IPS-20b (cell line): ENCODE results near the gene METTL22.

Source experiments
- H3K27ac ChIP-seq: one replicate; pipeline ENCODE4 v1.5.1; 2013; ENCODE audit warnings: low read length
- H3K27me3 ChIP-seq: 2 replicates; pipeline ENCODE4 v1.6.1; 2013; ENCODE audit warnings: mild to moderate bottlenecking, low read length, inconsistent platforms; ENCODE audit not compliant: insufficient read depth
- H3K36me3 ChIP-seq: 2 replicates; pipeline ENCODE4 v1.6.1; 2013; ENCODE audit warnings: low read depth, mild to moderate bottlenecking, inconsistent platforms, low read length, moderate library complexity; ENCODE audit not compliant: insufficient read depth
- H3K4me1 ChIP-seq: 2 replicates; pipeline ENCODE4 v1.6.1; 2013; ENCODE audit warnings: mild to moderate bottlenecking, control low read depth, inconsistent platforms, low read length, moderate library complexity; ENCODE audit not compliant: insufficient read depth
- H3K4me3 ChIP-seq: 2 replicates; pipeline ENCODE4 v1.5.1; 2013; ENCODE audit warnings: mild to moderate bottlenecking, low read length, inconsistent platforms
- H3K9ac ChIP-seq: 2 replicates; pipeline ENCODE4 v1.6.1; 2013; ENCODE audit warnings: low read depth, mild to moderate bottlenecking, inconsistent platforms, low read length, moderate library complexity
- H3K9me3 ChIP-seq: 2 replicates; pipeline ENCODE4 v1.6.1; 2013; ENCODE audit warnings: mild to moderate bottlenecking, low read depth, low read length, inconsistent platforms; ENCODE audit not compliant: insufficient read depth

METTL22 gene

DNA sequence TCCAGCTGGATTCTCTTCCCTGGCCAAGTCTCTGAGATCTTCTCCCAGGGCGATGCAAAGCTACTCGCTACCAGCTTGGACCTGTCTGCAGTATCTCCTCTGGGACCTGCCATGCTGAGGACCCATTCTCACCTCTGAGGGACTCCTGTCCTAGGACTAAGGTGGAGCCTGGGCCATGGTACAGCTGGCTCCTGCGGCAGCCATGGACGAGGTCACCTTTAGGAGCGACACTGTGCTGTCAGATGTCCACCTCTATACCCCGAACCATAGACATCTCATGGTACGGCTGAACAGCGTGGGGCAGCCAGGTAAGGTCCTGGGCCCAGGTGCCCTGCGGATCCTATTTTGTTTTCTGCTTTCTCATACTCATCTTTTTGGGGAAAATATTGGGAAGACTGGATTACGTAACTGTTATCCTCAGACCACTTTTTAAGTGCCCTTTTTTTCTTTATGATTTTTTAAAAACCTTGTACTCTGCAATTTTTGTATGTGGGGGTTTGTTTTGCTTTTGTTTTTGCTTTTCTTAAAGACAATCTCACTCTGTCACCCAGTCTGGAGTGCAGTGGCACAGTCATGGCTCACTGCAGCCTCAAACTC lies 4.1 kb downstream of the METTL22 start:
- Histone ChIP-seq H3K27ac (no peak overlapping the region), H3K36me3 (peaks cover 69% of the 10 kb centered on the region)

GRCh38 chr16:8626946-8627345 lies 5.4 kb downstream of the METTL22 start:
- Histone ChIP-seq H3K9me3 (no peaks in the 10 kb centered on the region), H3K9ac (no peak overlapping the region), H3K27ac (no peak overlapping the region), H3K27me3 (no peaks in the 10 kb centered on the region), H3K36me3 (peaks cover 82% of the 10 kb centered on the region), H3K4me1 (peaks cover 5% of the 10 kb centered on the region; the same call in 1 of the 2 replicates), H3K4me3 (no peak overlapping the region)

More for the DNA sequence above, 4.1 kb downstream of the METTL22 start:
- H3K4me1 ChIP-seq, result peaks cover 5% of the 10 kb centered on the region; the same call in 1 of the 2 replicates
- H3K9me3 ChIP-seq, result no peaks in the 10 kb centered on the region
- H3K4me3 ChIP-seq, result no peak overlapping the region
- no peaks in the 10 kb centered on the region for H3K27me3 ChIP-seq
- no peak overlapping the region for H3K9ac ChIP-seq

GRCh38 chr16:8627456-8627855 lies 6.0 kb downstream of the METTL22 start:
- H3K27ac ChIP-seq, result no peak overlapping the region
- peaks cover 87% of the 10 kb centered on the region for H3K36me3 ChIP-seq
- H3K9ac ChIP-seq, result no peak overlapping the region
- H3K27me3 ChIP-seq, result no peaks in the 10 kb centered on the region
- H3K4me3 ChIP-seq, result no peak overlapping the region
- peaks cover 5% of the 10 kb centered on the region; the same call in 1 of the 2 replicates for H3K4me1 ChIP-seq
- no peaks in the 10 kb centered on the region for H3K9me3 ChIP-seq

DNA sequence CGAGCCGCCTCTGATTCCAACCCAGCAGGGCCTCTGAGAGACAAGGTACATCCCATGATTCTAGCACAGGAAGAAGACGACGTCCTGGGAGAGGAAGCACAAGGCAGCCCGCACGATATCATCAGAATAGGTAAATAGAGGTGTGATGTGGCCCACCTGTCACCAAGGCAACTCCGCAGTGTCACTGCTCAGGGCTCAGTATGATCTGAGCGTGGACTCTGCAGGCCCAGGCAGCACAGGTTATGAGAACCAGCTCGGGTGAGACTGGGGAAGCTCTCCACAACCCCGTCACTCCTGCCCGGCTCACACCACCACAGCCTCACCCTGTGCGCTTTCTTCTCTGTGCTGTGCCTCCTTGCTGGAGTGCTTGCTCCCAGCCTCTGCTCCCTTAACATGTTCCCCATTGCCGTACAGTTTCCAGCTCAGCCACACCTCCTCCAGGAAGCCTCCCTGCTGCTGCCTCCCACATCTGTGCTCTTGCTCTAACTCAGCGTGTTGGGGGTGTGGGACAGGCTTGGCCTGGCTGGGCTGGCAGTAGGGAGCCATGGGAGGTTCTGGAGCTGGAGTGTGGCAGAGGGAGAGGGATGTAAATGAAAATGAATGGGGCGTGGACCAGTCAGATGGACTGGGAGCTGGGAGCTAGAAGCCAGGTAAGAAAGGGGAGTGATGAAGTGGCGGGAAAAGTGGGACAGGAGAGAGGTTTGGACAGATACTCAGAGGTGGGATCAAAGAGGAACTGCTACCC lies 7.7 kb downstream of the METTL22 start:
- Histone ChIP-seq H3K27me3 (no peaks in the 10 kb centered on the region), H3K9ac (no peak overlapping the region), H3K4me1 (no peaks in the 10 kb centered on the region), H3K36me3 (peaks cover 93% of the 10 kb centered on the region), H3K27ac (no peak overlapping the region), H3K4me3 (no peak overlapping the region), H3K9me3 (no peaks in the 10 kb centered on the region)

- no peaks in the 10 kb centered on the region for H3K9me3 ChIP-seq
- H3K36me3 ChIP-seq, result peaks cover 95% of the 10 kb centered on the region
- no peak overlapping the region for H3K9ac ChIP-seq
- H3K27ac ChIP-seq, result no peak overlapping the region
- H3K4me3 ChIP-seq, result no peak overlapping the region
- no peaks in the 10 kb centered on the region for H3K27me3 ChIP-seq
- H3K4me1 ChIP-seq, result no peaks in the 10 kb centered on the region
Measured at GRCh38 chr16:8630255-8630953, 8.9 kb downstream of the METTL22 start.

DNA sequence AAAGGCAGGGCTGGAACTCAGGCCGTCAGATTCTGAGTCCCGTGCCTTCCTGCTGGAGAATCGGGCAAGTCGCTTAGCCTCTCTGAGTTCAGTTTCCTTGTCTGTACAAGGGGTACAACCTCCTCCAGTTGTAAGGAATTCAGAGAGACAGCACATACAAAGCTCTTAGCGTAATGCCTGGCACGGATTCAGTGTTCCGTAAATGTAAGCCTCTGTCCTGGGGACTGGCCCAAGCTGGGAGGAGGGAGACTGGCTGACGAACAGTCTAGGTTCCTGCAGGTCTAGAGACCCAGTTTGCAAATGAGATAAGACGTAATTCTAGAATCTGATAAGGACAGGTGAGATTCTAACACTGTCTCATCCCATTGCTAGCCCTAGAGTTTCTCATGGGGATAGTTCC lies 9.9 kb downstream of the METTL22 start:
- Histone ChIP-seq H3K9me3 (no peaks in the 10 kb centered on the region), H3K27me3 (no peaks in the 10 kb centered on the region), H3K4me3 (no peak overlapping the region), H3K4me1 (no peaks in the 10 kb centered on the region), H3K36me3 (peaks cover 95% of the 10 kb centered on the region), H3K27ac (no peak overlapping the region), H3K9ac (no peak overlapping the region)

- Histone ChIP-seq H3K9ac (no peak overlapping the region), H3K4me3 (no peak overlapping the region), H3K4me1 (no peaks in the 10 kb centered on the region), H3K27ac (no peak overlapping the region), H3K9me3 (no peaks in the 10 kb centered on the region), H3K36me3 (peaks cover 95% of the 10 kb centered on the region), H3K27me3 (no peaks in the 10 kb centered on the region)
Measured at GRCh38 chr16:8631818-8632465, 10.4 kb downstream of the METTL22 start.

GRCh38 chr16:8632675-8633182 lies 11.2 kb downstream of the METTL22 start:
- Histone ChIP-seq H3K27me3 (no peaks in the 10 kb centered on the region), H3K9me3 (no peaks in the 10 kb centered on the region), H3K27ac (no peak overlapping the region), H3K9ac (no peak overlapping the region), H3K4me3 (no peak overlapping the region), H3K36me3 (peaks cover 95% of the 10 kb centered on the region), H3K4me1 (no peaks in the 10 kb centered on the region)

- H3K4me1 ChIP-seq, result no peaks in the 10 kb centered on the region
- no peak overlapping the region for H3K9ac ChIP-seq
- no peaks in the 10 kb centered on the region for H3K27me3 ChIP-seq
- peaks cover 94% of the 10 kb centered on the region for H3K36me3 ChIP-seq
- H3K9me3 ChIP-seq, result no peaks in the 10 kb centered on the region
- no peak overlapping the region for H3K27ac ChIP-seq
- H3K4me3 ChIP-seq, result no peak overlapping the region
Measured at GRCh38 chr16:8634991-8635736, 13.7 kb downstream of the METTL22 start.

DNA sequence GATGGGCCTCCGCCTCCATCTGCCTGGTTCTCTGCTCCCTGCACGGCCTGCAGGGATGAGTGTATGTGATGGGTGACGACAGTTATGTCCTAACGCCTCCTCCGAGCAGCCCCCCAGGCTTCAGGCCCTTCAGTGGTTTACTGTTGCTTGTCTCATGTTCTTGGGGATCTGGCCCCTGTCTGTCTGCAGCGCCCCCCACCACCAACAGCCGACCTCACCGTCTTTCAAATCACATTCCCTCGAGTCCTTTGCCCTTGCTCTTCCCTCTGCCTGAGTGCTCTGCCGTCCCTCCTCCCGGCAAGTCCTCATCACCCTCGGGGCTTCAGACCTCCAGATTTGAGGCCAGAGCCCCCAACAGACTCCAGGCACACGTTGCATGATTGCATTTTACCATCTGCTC lies 18.2 kb downstream of the METTL22 start:
- Histone ChIP-seq H3K4me1 (no peaks in the 10 kb centered on the region), H3K4me3 (no peak overlapping the region), H3K9me3 (no peaks in the 10 kb centered on the region), H3K36me3 (peaks cover 94% of the 10 kb centered on the region), H3K27ac (no peak overlapping the region), H3K9ac (no peak overlapping the region), H3K27me3 (no peaks in the 10 kb centered on the region)

GRCh38 chr16:8641671-8642070 lies 20.2 kb downstream of the METTL22 start:
- H3K9me3 ChIP-seq, result no peaks in the 10 kb centered on the region
- no peak overlapping the region for H3K27ac ChIP-seq
- H3K36me3 ChIP-seq, result peaks cover 94% of the 10 kb centered on the region
- no peak overlapping the region for H3K9ac ChIP-seq
- no peaks in the 10 kb centered on the region for H3K27me3 ChIP-seq
- no peaks in the 10 kb centered on the region for H3K4me1 ChIP-seq
- no peak overlapping the region for H3K4me3 ChIP-seq
